ENCODE results near the gene MND1.

The MND1 gene

GRCh38 chr4:153346563-153346962 is 2.1 kb downstream of the MND1 start:
- DNase-seq (ENCODE audit: low read depth in 2 of 2) = no peak

- DNase-seq (ENCODE audit: low read depth in 2 of 2) = no peak
These were observed 2.6 kb downstream of the MND1 start for GRCh38 chr4:153347117-153347516.

GRCh38 chr4:153348006-153348405 is 3.5 kb downstream of the MND1 start:
- DNase-seq (ENCODE audit: low read depth in 2 of 2) = no peak

GRCh38 chr4:153349206-153349805 is 4.8 kb downstream of the MND1 start:
- DNase-seq (ENCODE audit: low read depth in 2 of 2) = no peak

GRCh38 chr4:153362184-153362583 is 17.7 kb downstream of the MND1 start:
- DNase-seq (ENCODE audit: low read depth in 2 of 2) = no peak

- DNase-seq (ENCODE audit: low read depth in 2 of 2) = no peak
These were observed 19.6 kb downstream of the MND1 start for GRCh38 chr4:153364061-153364460.

- no peak for DNase-seq (ENCODE audit: low read depth in 2 of 2)
These were observed 20.5 kb downstream of the MND1 start for GRCh38 chr4:153365003-153365402.

GRCh38 chr4:153366486-153366885 is 22.0 kb downstream of the MND1 start:
- no peak for DNase-seq (ENCODE audit: low read depth in 2 of 2)

GRCh38 chr4:153367092-153367491 is 22.6 kb downstream of the MND1 start:
- no peak for DNase-seq (ENCODE audit: low read depth in 2 of 2)

GRCh38 chr4:153369021-153369420 is 24.5 kb downstream of the MND1 start:
- no peak for DNase-seq (ENCODE audit: low read depth in 2 of 2)

- DNase-seq (ENCODE audit: low read depth in 2 of 2) = no peak
These were observed 27.3 kb downstream of the MND1 start for GRCh38 chr4:153371701-153372234.

GRCh38 chr4:153372967-153373562 is 28.6 kb downstream of the MND1 start:
- no peak for DNase-seq (ENCODE audit: low read depth in 2 of 2)

GRCh38 chr4:153374442-153374841 is 30.0 kb downstream of the MND1 start:
- no peak for DNase-seq (ENCODE audit: low read depth in 2 of 2)

GRCh38 chr4:153375303-153375702 is 30.8 kb downstream of the MND1 start:
- DNase-seq (ENCODE audit: low read depth in 2 of 2) = no peak

- no peak for DNase-seq (ENCODE audit: low read depth in 2 of 2)
These were observed 38.6 kb downstream of the MND1 start for GRCh38 chr4:153383131-153383530.

GRCh38 chr4:153384160-153384559 is 39.7 kb downstream of the MND1 start:
- no peak for DNase-seq (ENCODE audit: low read depth in 2 of 2)

GRCh38 chr4:153385784-153386183 is 41.3 kb downstream of the MND1 start:
- DNase-seq (ENCODE audit: low read depth in 2 of 2) = no peak

- DNase-seq (ENCODE audit: low read depth in 2 of 2) = no peak
These were observed 43.5 kb downstream of the MND1 start for GRCh38 chr4:153387981-153388380.

- no peak for DNase-seq (ENCODE audit: low read depth in 2 of 2)
These were observed 48.9 kb downstream of the MND1 start for GRCh38 chr4:153393397-153393796.

GRCh38 chr4:153394945-153395344 is 50.5 kb downstream of the MND1 start:
- no peak for DNase-seq (ENCODE audit: low read depth in 2 of 2)

GRCh38 chr4:153398713-153399112 is 54.2 kb downstream of the MND1 start:
- DNase-seq (ENCODE audit: low read depth in 2 of 2) = no peak

- no peak for DNase-seq (ENCODE audit: low read depth in 2 of 2)
These were observed 54.9 kb downstream of the MND1 start for GRCh38 chr4:153399358-153399757.

- no peak for DNase-seq (ENCODE audit: low read depth in 2 of 2)
These were observed 57.0 kb downstream of the MND1 start for GRCh38 chr4:153401501-153401900.

GRCh38 chr4:153402366-153402765 is 57.9 kb downstream of the MND1 start:
- no peak for DNase-seq (ENCODE audit: low read depth in 2 of 2)

Measured in stimulated activated CD8-positive, alpha-beta memory T cell treated with anti-CD3 and anti-CD28 coated beads, Interleukin-2, amount 100 ng/mL, for 48 hours (primary cell).